CD14-positive monocyte (primary cell): ENCODE measurements around the gene EYA3. TPM values are rescaled to one million over a fixed set of nuclear protein-coding genes. Genes with fewer than 3 reads are reported as not detected.

Source experiments
- DNase-seq, 3 donors: peaks; one replicate each; pipeline ENCODE4 v3.0.0-alpha.2; 2011 to 2022
- H2AFZ ChIP-seq: 2 replicates; pipeline ENCODE4 v1.6.0; 2012; ENCODE audit warnings: mild to moderate bottlenecking, low read depth, low read length, inconsistent platforms; ENCODE audit not compliant: insufficient read depth, poor library complexity, severe bottlenecking
- H3K27ac ChIP-seq, 2 donors: 1 replicate in 1 of 2; 2 replicates in 1 of 2; pipeline ENCODE4 v1.5.1; 2012 to 2013; ENCODE audit warnings: low read length in 2 of 2, control low read depth in 1 of 2, inconsistent platforms in 1 of 2, low read depth in 1 of 2, mild to moderate bottlenecking in 1 of 2
- H3K27me3 ChIP-seq, 2 donors: one replicate each; pipeline versions ENCODE4 v1.6.0 to v1.6.1; 2011 to 2013; ENCODE audit warnings: low read length in 2 of 2; ENCODE audit not compliant: control insufficient read depth in 2 of 2, insufficient read depth in 2 of 2
- H3K36me3 ChIP-seq, 2 donors: replicated peaks in 1 of 2; 1 replicate in 1 of 2; 2 replicates in 1 of 2; pipeline versions ENCODE4 v1.5.1 to v1.6.1; 2012 to 2013; ENCODE audit warnings: low read length in 2 of 2, control low read depth in 1 of 2, inconsistent platforms in 1 of 2, mild to moderate bottlenecking in 1 of 2; ENCODE audit not compliant: insufficient read depth in 2 of 2, control insufficient read depth in 1 of 2
- H3K4me1 ChIP-seq, 2 donors: 1 replicate in 1 of 2; 2 replicates in 1 of 2; pipeline versions ENCODE4 v1.5.1 to v1.6.1; 2012 to 2013; ENCODE audit warnings: low read length in 2 of 2, control low read depth in 1 of 2, inconsistent platforms in 1 of 2, mild to moderate bottlenecking in 1 of 2, moderate library complexity in 1 of 2; ENCODE audit not compliant: insufficient read depth in 2 of 2, control insufficient read depth in 1 of 2
- H3K4me2 ChIP-seq: replicated peaks from 2 replicates; pipeline ENCODE3; 2012; ENCODE audit warnings: low read length, moderate library complexity, mild to moderate bottlenecking; ENCODE audit not compliant: poor library complexity, severe bottlenecking; ENCODE audit errors: extremely low read depth
- H3K4me3 ChIP-seq, 3 experiments: fragments of 200-600 bp in 1 of 3; sonication (generic) in 1 of 3; replicated peaks in 1 of 3; 1 replicate in 2 of 3; 2 replicates in 1 of 3; pipeline ENCODE4 v1.5.1; 2011 to 2013; ENCODE audit warnings: low read length in 3 of 3, mild to moderate bottlenecking in 3 of 3, control low read depth in 2 of 3, low read depth in 2 of 3, inconsistent platforms in 1 of 3, moderate library complexity in 1 of 3
- H3K79me2 ChIP-seq: 2 replicates; pipeline ENCODE4 v1.6.0; 2012; ENCODE audit warnings: mild to moderate bottlenecking, control low read depth, inconsistent platforms, low read length, moderate library complexity; ENCODE audit not compliant: insufficient read depth
- H3K9ac ChIP-seq: 2 replicates; pipeline ENCODE4 v1.6.0; 2017; ENCODE audit warnings: low read length, mild to moderate bottlenecking; ENCODE audit not compliant: insufficient read depth, poor library complexity, severe bottlenecking
- H3K9me3 ChIP-seq, 2 donors: replicated peaks in 1 of 2; 1 replicate in 1 of 2; 2 replicates in 1 of 2; pipeline versions ENCODE4 v1.5.1 to v1.6.1; 2012 to 2013; ENCODE audit warnings: low read length in 2 of 2, control low read depth in 1 of 2; ENCODE audit not compliant: control insufficient read depth in 1 of 2, insufficient read depth in 1 of 2
- H4K20me1 ChIP-seq: 2 replicates; pipeline ENCODE4 v1.6.0; 2012; ENCODE audit warnings: mild to moderate bottlenecking, low read length, control low read depth, moderate library complexity; ENCODE audit not compliant: insufficient read depth
- H3K27ac Mint-ChIP-seq, 7 donors: one replicate each; pipeline ENCODE4 v1.8.0; 2020; ENCODE audit warnings: mild to moderate bottlenecking in 7 of 7, mixed read lengths in 7 of 7, moderate library complexity in 6 of 7, inconsistent platforms in 2 of 7
- H3K27me3 Mint-ChIP-seq, 3 donors: one replicate each; pipeline ENCODE4 v1.8.0; 2021 to 2022; ENCODE audit warnings: low read depth in 3 of 3, mild to moderate bottlenecking in 3 of 3, mixed read lengths in 3 of 3, moderate library complexity in 3 of 3, inconsistent platforms in 1 of 3
- H3K36me3 Mint-ChIP-seq, 2 donors: one replicate each; pipeline ENCODE4 v1.8.0; 2020; ENCODE audit warnings: mixed read lengths in 2 of 2, inconsistent platforms in 1 of 2, mild to moderate bottlenecking in 1 of 2
- H3K4me1 Mint-ChIP-seq: one replicate; pipeline ENCODE4 v1.8.0; 2020; ENCODE audit warnings: mild to moderate bottlenecking, mixed read lengths
- H3K4me3 Mint-ChIP-seq, 2 donors: one replicate each; pipeline ENCODE4 v1.8.0; 2020; ENCODE audit warnings: mild to moderate bottlenecking in 2 of 2, mixed read lengths in 2 of 2, moderate library complexity in 1 of 2
- H3K9me3 Mint-ChIP-seq, 7 donors: one replicate each; pipeline ENCODE4 v1.8.0; 2020 to 2022; ENCODE audit warnings: mixed read lengths in 7 of 7, mild to moderate bottlenecking in 6 of 7, moderate library complexity in 6 of 7, inconsistent platforms in 2 of 7
- WGBS: methylation state at CpG from one replicate; pipeline ENCODE4 v1.1.5; 2013; ENCODE audit warnings: missing lambda C conversion rate; ENCODE audit not compliant: insufficient coverage; 5-methylcytosine and 5-hydroxymethylcytosine counted together
- intact Hi-C, 2 donors: fragments of 100-400 bp; cut with micrococcal nuclease; formaldehyde crosslinking; loops; one replicate each; pipeline versions ENCODE4 v1.15.0 to v1.15.1; 2023
- polyA plus RNA-seq, 3 donors: library from polyadenylated mRNA; depleted of rRNA in 1 of 3; unstranded in 2 of 3; stranded (reverse) in 1 of 3; fragments of 300-500 nt in 2 of 3; fragments of >200 nt in 1 of 3; fragmentation: Illumina TruSeq in 2 of 3; gene quantifications; 1 replicate in 2 of 3; 2 replicates in 1 of 3; pipeline ENCODE4 v1.2.3, GENCODE V29; 2012 to 2021
- TF ChIP-seq, protein P1 (sequence below): fragments of 200-600 bp; IDR thresholded peaks from one replicate; pipeline ENCODE4 v1.8.0; 2022; ENCODE audit warnings: antibody characterized with exemption, mild to moderate bottlenecking

EYA3 gene
- polyA plus RNA-seq, 3 donors: 3.3 to 21.1 (median 3.7) TPM

DNA sequence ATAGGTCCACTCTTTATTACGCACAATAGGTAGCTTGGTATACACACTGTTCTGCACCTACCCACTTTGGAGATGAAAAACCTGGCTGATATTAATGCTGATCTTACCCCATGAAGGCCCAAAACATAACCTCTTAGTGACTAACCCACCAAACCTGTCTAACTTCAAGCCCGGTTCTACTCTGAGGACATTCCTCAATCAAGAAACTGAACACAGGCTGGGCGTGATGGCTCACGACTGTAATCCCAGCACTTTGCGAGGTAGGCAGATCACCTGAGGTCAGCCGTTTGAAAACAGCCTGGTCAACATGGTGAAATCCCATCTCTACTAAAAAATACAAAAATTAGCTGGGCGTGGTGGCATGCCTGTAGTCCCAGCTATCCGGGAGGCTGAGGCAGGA, 50.5 kb downstream of the EYA3 start:
- no peak overlapping the region for H3K9ac ChIP-seq
- H3K9me3 ChIP-seq: no peaks in the 10 kb centered on the region
- Mint-ChIP-seq H3K27ac (no peak overlapping the region), H3K36me3 (peaks cover 60 to 69% of the 10 kb centered on the region in 2 donors), H3K9me3 (no peaks in the 10 kb centered on the region), H3K4me1 (no peaks in the 10 kb centered on the region), H3K4me3 (no peak overlapping the region), H3K27me3 (no peaks in the 10 kb centered on the region)
- H3K4me3 ChIP-seq: no peak overlapping the region
- intact Hi-C loops: no loop called here
- DNase-seq: no peak
- H3K27ac ChIP-seq: no peak overlapping the region
- H3K4me1 ChIP-seq: no peaks in the 10 kb centered on the region
- 89% methylated on average over 5 of the region's 8 CpGs for WGBS
- H3K27me3 ChIP-seq: no peaks in the 10 kb centered on the region
- no peak overlapping the region for H2AFZ ChIP-seq
- H3K4me2 ChIP-seq: no peak overlapping the region
- TF ChIP-seq, protein P1, sequence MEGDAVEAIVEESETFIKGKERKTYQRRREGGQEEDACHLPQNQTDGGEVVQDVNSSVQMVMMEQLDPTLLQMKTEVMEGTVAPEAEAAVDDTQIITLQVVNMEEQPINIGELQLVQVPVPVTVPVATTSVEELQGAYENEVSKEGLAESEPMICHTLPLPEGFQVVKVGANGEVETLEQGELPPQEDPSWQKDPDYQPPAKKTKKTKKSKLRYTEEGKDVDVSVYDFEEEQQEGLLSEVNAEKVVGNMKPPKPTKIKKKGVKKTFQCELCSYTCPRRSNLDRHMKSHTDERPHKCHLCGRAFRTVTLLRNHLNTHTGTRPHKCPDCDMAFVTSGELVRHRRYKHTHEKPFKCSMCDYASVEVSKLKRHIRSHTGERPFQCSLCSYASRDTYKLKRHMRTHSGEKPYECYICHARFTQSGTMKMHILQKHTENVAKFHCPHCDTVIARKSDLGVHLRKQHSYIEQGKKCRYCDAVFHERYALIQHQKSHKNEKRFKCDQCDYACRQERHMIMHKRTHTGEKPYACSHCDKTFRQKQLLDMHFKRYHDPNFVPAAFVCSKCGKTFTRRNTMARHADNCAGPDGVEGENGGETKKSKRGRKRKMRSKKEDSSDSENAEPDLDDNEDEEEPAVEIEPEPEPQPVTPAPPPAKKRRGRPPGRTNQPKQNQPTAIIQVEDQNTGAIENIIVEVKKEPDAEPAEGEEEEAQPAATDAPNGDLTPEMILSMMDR: no peak
- H3K79me2 ChIP-seq: no peaks in the 10 kb centered on the region
- H4K20me1 ChIP-seq: no peaks in the 10 kb centered on the region
- H3K36me3 ChIP-seq: peaks cover 47 to 80% of the 10 kb centered on the region in 2 donors

DNA sequence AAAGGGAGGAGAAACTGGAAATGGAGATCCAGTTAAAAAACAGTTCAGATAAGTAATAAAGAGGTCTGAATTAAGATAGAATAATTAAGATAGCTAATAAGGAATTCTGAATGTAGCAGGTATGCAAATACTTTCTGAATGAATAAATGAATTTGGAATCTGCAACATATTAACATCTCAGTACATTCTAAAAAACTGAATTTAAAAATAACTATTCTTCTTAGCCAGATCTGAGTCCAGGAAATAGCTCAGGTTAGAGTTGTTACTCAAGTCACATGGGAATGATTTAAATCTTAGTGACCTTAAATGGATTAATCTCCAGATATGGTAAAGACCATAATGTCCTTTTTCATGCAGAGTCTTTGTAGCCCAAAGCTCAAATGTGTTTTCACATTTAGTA, 51.2 kb downstream of the EYA3 start:
- no peak for DNase-seq
- peaks cover 49 to 79% of the 10 kb centered on the region in 2 donors for H3K36me3 ChIP-seq
- no peak overlapping the region for H3K27ac Mint-ChIP-seq
- no peaks in the 10 kb centered on the region for H3K9me3 ChIP-seq
- H3K4me1 ChIP-seq: no peaks in the 10 kb centered on the region
- H3K9ac ChIP-seq: no peak overlapping the region
- H4K20me1 ChIP-seq: no peaks in the 10 kb centered on the region
- H3K4me3 ChIP-seq: no peak overlapping the region
- no peak overlapping the region for H3K27ac ChIP-seq
- H3K36me3 Mint-ChIP-seq: peaks cover 61 to 65% of the 10 kb centered on the region in 2 donors
- TF ChIP-seq, protein P1: no peak
- H3K27me3 ChIP-seq: no peaks in the 10 kb centered on the region
- no peaks in the 10 kb centered on the region for H3K27me3 Mint-ChIP-seq
- H3K79me2 ChIP-seq: no peaks in the 10 kb centered on the region
- intact Hi-C loops: no loop called here
- no peak overlapping the region for H3K4me3 Mint-ChIP-seq
- no peaks in the 10 kb centered on the region for H3K9me3 Mint-ChIP-seq
- H3K4me2 ChIP-seq: no peak overlapping the region
- H2AFZ ChIP-seq: no peak overlapping the region
- no peaks in the 10 kb centered on the region for H3K4me1 Mint-ChIP-seq
